ENCODE measurements around the gene POU2AF1. TPM values are rescaled to one million over a fixed set of nuclear protein-coding genes. Genes with fewer than 3 reads are reported as not detected.
A peak's percentile ranks its signal among the peaks of the same experiment; 100 is the strongest.

POU2AF1 gene
- total and polyA plus RNA-seq, 2 of the 13 experiments (the other 11 are each of a cell fraction or from before 2014, with no cell fraction given), result 1.9 to 3.6 TPM

- no peak for TF ChIP-seq DZIP1 (CRISPR knock-in tag; IDR thresholded peaks at IDR 0.05)
- TF ChIP-seq ZFAT (CRISPR knock-in tag; conservative IDR thresholded peaks at IDR 0.05), result no peak
- no peak for TF ChIP-seq GATA4 (IDR thresholded peaks at IDR 0.05; ENCODE audit: borderline replicate concordance, low read depth)
- TF ChIP-seq ZNF142 (CRISPR knock-in tag; IDR thresholded peaks at IDR 0.05), result 0 out of 2 replicates have a peak, but pooled peaks have one; percentile 37
- TF ChIP-seq RBAK (CRISPR knock-in tag; IDR thresholded peaks at IDR 0.05), result peak; percentile 86
- no peak for TF ChIP-seq SUZ12 (IDR thresholded peaks at IDR 0.05; ENCODE audit: low read depth, low read length)
- no peak for TF ChIP-seq ZNF282 (IDR thresholded peaks at IDR 0.05; ENCODE audit: partially characterized antibody)
- TF ChIP-seq ZFY (CRISPR knock-in tag; IDR thresholded peaks at IDR 0.05), result 0 out of 2 replicates have a peak, but pooled peaks have one; percentile 17
- no peak for TF ChIP-seq ZBED4 (CRISPR knock-in tag; IDR thresholded peaks at IDR 0.05; ENCODE audit: borderline replicate concordance)
- no peak for TF ChIP-seq CENPT (CRISPR knock-in tag; IDR thresholded peaks at IDR 0.05; ENCODE audit: low read depth)
- peak; percentile 57 for TF ChIP-seq POLR2G (IDR thresholded peaks at IDR 0.05; ENCODE audit: low read depth, low read length)
- no peak for TF ChIP-seq ZBTB20 (CRISPR knock-in tag; IDR thresholded peaks at IDR 0.05; ENCODE audit: borderline replicate concordance, low read depth)
- no peak for TF ChIP-seq MED1 (CRISPR knock-in tag; IDR thresholded peaks at IDR 0.05)
- no peak for TF ChIP-seq ZNF451 (CRISPR knock-in tag; IDR thresholded peaks at IDR 0.05)
- no peak for TF ChIP-seq ZBTB2 (CRISPR knock-in tag; IDR thresholded peaks at IDR 0.05; ENCODE audit: low read depth)
Observed at GRCh38 chr11:111320728-111321568, 58.1 kb downstream of the POU2AF1 start (continued).
